HUES48 (cell line): ENCODE measurements around the gene HOXB3.

ENCODE experiments used
- H3K27ac ChIP-seq: one replicate; pipeline ENCODE4 v1.7.0; 2013; ENCODE audit warnings: low read depth, low read length, inconsistent platforms
- H3K27me3 ChIP-seq: 2 replicates; pipeline ENCODE4 v1.6.1; 2013; ENCODE audit warnings: mild to moderate bottlenecking, low read length; ENCODE audit not compliant: control insufficient read depth, insufficient read depth
- H3K36me3 ChIP-seq: 2 replicates; pipeline ENCODE4 v1.6.1; 2013; ENCODE audit warnings: low read length; ENCODE audit not compliant: control insufficient read depth, insufficient read depth
- H3K4me1 ChIP-seq: 2 replicates; pipeline ENCODE4 v1.6.1; 2013; ENCODE audit warnings: mild to moderate bottlenecking, low read length; ENCODE audit not compliant: control insufficient read depth, insufficient read depth
- H3K4me3 ChIP-seq: 2 replicates; pipeline ENCODE4 v1.5.1; 2013; ENCODE audit warnings: mild to moderate bottlenecking, low read depth, low read length
- H3K9ac ChIP-seq: 2 replicates; pipeline ENCODE4 v1.6.1; 2013; ENCODE audit warnings: mild to moderate bottlenecking, low read depth, low read length, moderate library complexity
- H3K9me3 ChIP-seq: 2 replicates; pipeline ENCODE4 v1.6.1; 2013; ENCODE audit warnings: low read length; ENCODE audit not compliant: control insufficient read depth, insufficient read depth

The HOXB3 gene

DNA sequence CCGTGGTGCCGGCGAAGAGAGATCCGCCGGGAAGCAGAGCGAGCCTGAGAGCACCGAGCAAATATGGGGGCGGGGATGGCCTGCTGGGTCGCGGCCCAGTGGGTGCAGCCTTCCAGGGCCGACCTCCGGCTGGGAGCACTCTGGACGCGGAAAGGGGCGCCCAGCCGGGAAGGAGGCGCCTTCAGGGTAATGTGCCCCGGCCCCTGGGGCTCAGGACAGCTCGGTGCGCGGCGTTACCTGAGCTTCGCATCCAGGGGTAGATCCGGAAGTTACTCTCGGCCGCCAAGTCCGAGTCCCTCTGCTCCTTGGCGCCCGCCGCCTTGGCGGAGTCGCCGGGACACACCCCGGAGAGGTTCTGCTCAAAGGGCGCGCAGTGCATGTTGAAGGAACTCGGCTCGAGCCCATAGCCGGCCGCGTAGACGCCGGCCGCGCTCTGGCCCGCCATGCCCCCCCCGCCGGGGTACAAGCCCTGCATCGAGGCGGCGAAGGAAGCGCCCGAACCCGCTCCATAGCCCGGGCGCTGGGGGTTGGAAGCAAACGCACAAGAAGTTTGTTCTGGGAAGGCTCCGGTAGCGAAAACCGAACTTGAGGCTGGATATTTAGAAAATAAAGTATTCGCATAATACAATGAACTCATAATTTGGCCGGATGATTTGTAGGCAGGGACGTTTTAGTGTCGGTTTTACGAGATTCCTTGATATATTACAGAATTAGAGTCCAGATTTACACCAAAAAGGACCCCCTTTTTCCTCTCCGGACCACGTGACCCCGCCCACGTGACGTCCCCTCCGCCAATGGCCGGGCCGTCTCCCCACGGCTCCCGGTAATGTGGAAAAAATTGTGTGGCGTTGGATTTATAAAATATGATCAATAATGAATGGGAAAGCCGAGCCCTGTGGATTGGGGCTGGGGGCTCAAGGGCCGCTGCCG is 20.5 kb upstream of the HOXB3 start, which contains the start of gene HOXB7:
Gene HOXB7 (minus strand): TSS at position 736 of the 930 bp plus-strand sequence. CDS start 99 bp downstream, at position 637.
- H3K9me3 ChIP-seq, result no peaks in the 10 kb centered on the region
- H3K36me3 ChIP-seq, result no peaks in the 10 kb centered on the region
- H3K4me3 ChIP-seq, result peak within 1 kb of the TSS; percentile 51
- H3K9ac ChIP-seq, result no peak within 1 kb of the TSS
- H3K4me1 ChIP-seq, result peaks cover 7% of the 10 kb centered on the region; the same call in 1 of the 2 replicates
- no peak within 1 kb of the TSS for H3K27ac ChIP-seq
- H3K27me3 ChIP-seq, result peaks cover 100% of the 10 kb centered on the region

DNA sequence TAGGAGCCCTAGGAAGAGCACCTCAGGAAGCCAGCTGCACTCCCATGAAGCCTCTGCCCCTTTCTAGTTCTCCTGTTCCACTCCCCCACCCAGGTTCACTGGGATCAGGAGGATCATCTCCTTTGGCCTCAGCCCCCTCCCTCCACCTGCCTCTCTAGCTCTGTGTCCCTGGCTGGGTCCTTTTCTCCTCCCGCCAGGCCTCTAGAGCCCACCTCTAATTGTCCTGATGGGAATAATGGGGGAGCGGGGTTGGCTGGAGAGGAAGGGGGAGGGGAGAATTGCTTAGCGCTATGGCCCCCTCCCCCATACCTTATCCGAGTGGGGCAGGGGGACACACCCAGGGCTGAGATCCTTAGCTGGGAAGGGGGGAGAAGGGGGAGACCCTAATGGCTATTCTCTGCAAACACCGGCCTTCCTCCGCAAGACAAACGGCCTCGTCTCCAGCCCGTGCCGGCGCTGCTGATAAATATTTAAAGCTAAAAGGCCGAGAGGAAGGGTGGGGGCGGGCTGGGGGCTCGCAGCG is 19.8 kb upstream of the HOXB3 start:
- Histone ChIP-seq H3K27ac (no peak overlapping the region), H3K9me3 (no peaks in the 10 kb centered on the region), H3K36me3 (no peaks in the 10 kb centered on the region), H3K4me3 (no peak overlapping the region), H3K4me1 (peaks cover 7% of the 10 kb centered on the region; the same call in 1 of the 2 replicates), H3K9ac (no peak overlapping the region), H3K27me3 (peaks cover 100% of the 10 kb centered on the region)

DNA sequence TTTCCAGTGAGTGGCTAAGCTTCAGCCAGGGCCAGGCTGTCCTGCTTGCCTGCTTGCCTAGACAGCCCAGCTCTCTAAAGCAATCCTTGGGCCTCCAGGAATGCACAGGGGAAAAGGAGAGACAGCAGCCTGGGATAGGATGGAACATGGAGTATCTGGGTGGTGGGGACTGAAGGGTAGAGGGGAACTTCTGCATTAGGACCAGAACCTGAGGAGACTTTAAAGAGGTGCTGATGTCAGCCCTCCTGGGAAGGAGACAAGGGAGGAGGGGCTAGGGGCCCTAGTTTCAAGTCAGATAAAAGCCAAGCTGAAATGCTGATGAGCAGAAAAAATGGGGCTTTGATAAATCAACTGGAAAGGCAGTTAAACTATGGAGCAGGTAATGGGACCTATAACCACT is 19.0 kb upstream of the HOXB3 start:
- Histone ChIP-seq H3K27me3 (peaks cover 100% of the 10 kb centered on the region), H3K36me3 (no peaks in the 10 kb centered on the region), H3K4me1 (peaks cover 7% of the 10 kb centered on the region; the same call in 1 of the 2 replicates), H3K27ac (no peak overlapping the region), H3K4me3 (no peak overlapping the region), H3K9ac (no peak overlapping the region), H3K9me3 (no peaks in the 10 kb centered on the region)

DNA sequence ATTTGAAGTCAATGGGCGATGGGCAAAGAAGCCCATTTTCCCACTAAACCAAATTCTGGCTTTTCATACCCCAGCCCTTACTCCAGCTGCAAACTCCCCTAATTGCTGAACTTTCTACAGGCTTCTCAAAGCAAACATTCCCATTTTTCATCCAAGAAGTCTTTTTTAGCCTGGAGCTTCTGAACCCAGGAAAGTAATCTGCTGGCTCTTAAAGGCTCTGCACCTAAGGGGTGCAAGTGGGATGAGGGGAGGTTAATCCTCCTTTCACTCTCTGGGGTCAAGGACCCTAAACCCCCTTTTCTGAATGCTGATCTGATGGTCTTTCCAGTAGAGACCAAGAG is 18.4 kb upstream of the HOXB3 start:
- peaks cover 100% of the 10 kb centered on the region for H3K27me3 ChIP-seq
- peaks cover 7% of the 10 kb centered on the region; the same call in 1 of the 2 replicates for H3K4me1 ChIP-seq
- H3K4me3 ChIP-seq, result no peak overlapping the region
- H3K27ac ChIP-seq, result no peak overlapping the region
- H3K9ac ChIP-seq, result no peak overlapping the region
- no peaks in the 10 kb centered on the region for H3K9me3 ChIP-seq
- no peaks in the 10 kb centered on the region for H3K36me3 ChIP-seq

DNA sequence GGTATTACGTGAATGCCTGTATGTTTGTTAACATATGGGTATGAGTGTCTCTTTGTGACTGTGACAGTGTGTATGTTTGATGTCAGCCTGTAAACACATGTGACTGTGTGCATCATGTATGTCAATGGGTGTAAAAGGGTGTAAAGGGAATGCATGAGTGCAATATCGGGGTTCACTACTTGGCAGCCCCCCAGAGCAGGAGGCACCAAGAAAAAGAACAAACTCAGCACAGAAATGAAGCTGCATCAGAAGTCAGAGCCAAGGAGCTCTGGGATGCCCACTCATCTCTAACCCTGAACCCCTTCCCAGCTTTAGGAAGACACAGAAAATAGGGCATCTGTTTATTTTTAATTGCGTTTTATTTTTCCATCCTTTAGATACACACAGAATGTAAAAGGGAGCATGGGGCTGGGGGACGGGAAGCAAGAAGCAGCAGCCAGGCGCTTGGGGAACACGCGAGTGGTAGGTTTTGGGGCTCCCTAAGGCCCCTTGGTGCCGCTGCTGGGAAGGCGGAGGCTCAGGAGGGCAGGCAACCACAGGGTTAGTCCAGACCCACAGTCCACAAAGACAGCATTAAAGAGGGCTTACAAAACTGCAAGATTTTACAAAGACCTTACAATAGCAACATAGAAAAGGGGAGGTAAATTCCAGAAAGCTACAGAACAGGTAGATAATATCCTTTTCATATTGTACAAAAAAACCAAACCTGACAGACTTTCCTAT is 17.0 kb upstream of the HOXB3 start:
- H3K27ac ChIP-seq, result no peak overlapping the region
- peaks cover 7% of the 10 kb centered on the region; the same call in 1 of the 2 replicates for H3K4me1 ChIP-seq
- no peak overlapping the region for H3K9ac ChIP-seq
- no peak overlapping the region for H3K4me3 ChIP-seq
- no peaks in the 10 kb centered on the region for H3K9me3 ChIP-seq
- no peaks in the 10 kb centered on the region for H3K36me3 ChIP-seq
- H3K27me3 ChIP-seq, result peaks cover 100% of the 10 kb centered on the region

DNA sequence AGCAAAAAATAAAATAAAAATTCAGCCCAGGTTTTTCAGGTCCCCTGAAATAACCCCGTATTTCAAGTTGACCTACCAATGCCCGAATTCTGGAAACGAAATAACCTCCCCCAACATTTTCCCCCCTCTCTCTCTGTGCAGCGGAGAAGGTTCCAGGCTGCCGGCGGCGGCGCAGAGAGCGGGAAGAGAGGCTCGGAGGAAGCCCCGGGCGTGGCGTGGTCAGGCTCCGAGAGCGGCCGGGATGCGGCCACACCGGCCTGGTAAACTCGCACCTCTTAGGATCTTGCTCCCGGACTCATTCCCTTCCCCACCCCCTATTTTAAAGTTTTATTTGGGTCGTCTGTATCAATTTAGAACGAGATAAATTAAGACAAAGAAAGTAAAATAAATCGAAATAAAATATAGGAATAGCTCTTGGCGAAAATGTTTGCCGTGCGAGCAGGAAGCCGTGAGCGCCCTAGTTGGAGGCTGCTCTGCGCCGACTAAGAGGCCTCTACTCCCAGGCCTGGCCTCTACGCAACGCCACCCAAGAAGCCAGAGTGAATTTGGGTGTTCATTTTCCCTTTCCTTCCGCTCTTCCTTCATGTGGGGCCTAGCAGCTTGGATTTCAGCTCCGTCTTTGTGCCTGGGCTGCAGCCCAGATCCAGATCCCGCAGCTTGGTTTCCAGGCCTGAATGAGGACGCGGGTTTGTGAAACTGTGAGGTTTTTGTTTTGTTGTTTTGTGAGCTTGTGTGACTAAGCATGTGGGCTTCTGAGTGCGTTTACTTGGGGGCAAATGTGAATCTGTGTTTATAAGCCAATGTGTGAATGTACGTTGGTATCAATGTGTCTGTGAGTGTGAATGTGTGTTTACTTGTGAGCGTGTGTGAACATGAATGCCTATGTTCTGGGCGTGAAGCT is 16.2 kb upstream of the HOXB3 start:
- no peaks in the 10 kb centered on the region for H3K9me3 ChIP-seq
- H3K4me1 ChIP-seq, result peaks cover 7% of the 10 kb centered on the region; the same call in 1 of the 2 replicates
- H3K27ac ChIP-seq, result no peak overlapping the region
- no peaks in the 10 kb centered on the region for H3K36me3 ChIP-seq
- no peak overlapping the region for H3K4me3 ChIP-seq
- no peak overlapping the region for H3K9ac ChIP-seq
- peaks cover 100% of the 10 kb centered on the region for H3K27me3 ChIP-seq

DNA sequence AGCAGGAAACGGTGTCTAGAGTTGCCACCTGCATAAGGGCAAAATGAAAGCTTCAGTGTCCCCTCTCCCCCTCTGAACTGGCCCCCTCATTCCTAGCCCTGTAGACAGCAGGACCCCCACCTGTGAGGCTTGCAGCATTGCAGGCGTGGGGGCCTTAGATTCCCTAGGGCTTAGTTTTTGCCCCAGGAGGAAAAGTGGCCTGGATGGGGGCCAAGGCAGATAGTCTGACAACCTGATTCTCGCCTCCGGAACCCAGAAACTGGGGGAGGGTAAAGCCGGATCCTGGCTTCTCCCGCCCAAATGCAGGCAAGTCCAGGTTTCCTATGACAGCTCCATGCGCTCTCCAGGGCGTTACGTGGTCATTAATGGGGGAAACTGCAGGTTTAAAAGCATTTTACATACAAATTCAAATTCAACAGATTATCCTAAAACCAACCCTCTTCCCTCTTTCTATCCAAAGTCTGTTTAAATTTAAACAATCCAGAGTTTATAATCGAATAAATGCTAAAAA is 15.4 kb upstream of the HOXB3 start:
- peaks cover 4% of the 10 kb centered on the region; the same call in 1 of the 2 replicates for H3K4me1 ChIP-seq
- no peaks in the 10 kb centered on the region for H3K36me3 ChIP-seq
- H3K9ac ChIP-seq, result no peak overlapping the region
- H3K9me3 ChIP-seq, result no peaks in the 10 kb centered on the region
- H3K27ac ChIP-seq, result no peak overlapping the region
- H3K27me3 ChIP-seq, result peaks cover 100% of the 10 kb centered on the region
- H3K4me3 ChIP-seq, result no peak overlapping the region

DNA sequence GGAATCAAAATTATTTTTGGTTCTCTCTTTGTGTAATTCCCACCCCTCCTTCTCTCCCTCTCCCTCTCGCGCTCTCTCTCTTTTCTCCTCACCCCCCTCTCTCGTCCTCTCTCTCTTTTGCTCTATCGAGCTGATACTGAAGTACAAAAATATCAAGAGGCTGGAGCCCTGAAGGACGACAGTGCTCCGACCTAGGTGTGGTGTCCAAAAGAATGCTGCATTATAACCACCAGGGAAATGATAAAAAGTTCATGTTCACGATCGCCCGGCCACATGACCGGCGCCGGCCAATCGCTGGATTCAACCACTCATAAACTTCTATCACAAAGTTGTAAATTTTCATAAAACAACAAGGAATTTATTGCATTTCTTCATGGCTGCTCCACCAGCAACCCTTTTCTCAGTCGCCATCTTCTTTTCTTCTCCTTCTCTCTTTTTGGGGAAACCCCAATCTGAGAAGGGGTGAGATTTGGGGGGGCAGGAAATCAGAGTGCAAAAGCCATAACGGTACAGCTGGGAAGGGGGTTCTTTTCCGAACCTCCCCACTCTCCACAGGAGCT is 14.8 kb upstream of the HOXB3 start, which contains the start of gene HOXB6:
Gene HOXB6 (minus strand): TSS at position 217 of the 560 bp plus-strand sequence. CDS start 6,836 bp downstream, outside the sequence.
- H3K27me3 ChIP-seq, result peaks cover 100% of the 10 kb centered on the region
- H3K27ac ChIP-seq, result no peak within 1 kb of the TSS
- H3K4me1 ChIP-seq, result no peaks in the 10 kb centered on the region
- no peak within 1 kb of the TSS for H3K4me3 ChIP-seq
- H3K36me3 ChIP-seq, result no peaks in the 10 kb centered on the region
- H3K9ac ChIP-seq, result no peak within 1 kb of the TSS
- H3K9me3 ChIP-seq, result no peaks in the 10 kb centered on the region

DNA sequence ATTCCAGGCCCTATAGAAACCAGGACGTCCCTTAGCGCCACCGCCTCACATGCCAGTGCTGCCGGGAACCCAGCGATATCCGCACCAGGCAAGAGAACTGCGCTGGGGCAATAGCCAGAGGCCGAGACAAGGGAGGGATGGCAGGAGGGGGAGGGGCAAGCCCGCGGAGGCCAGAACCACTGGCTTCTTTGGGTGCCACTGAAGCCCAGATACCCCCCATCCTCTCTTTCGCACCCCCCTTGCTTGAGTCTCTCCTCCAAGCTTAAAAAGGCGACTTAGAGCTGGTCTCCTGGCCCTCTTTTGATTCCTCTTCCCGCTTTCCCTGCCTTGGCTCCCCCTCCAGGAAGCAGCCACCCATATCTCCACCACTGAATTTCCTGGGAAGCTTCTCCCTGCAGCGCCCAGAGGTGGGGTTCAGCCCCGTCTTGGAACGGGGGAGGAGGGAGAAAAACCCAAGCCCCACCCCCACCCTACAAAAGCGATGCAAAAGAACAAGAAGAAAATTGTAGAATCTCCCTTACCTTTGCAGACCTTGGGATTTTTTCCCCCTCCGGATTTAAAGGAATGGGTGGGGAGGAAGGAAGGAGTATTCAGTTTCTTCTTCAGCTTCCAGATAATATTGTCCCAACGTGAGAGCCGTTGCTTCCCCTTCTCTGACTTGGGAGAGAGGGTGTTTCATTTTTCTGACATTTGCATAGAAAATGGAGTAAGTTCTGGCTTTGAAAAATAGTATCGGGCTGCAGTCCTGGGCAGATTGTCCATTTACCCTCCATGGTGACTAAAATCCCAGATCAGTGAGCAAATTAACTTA is 14.1 kb upstream of the HOXB3 start:
- peaks cover 100% of the 10 kb centered on the region for H3K27me3 ChIP-seq
- no peak overlapping the region for H3K9ac ChIP-seq

More for the DNA sequence above, 14.1 kb upstream of the HOXB3 start:
- Histone ChIP-seq H3K4me1 (no peaks in the 10 kb centered on the region), H3K27ac (no peak overlapping the region), H3K9me3 (no peaks in the 10 kb centered on the region), H3K36me3 (no peaks in the 10 kb centered on the region), H3K4me3 (no peak overlapping the region)
